NB4 (cell line): ENCODE data around the gene MCMBP.

Experiments used
- DNase-seq: peaks from one replicate; pipeline ENCODE4 v3.0.0; 2010; ENCODE audit warnings: low read depth
- H3K4me3 ChIP-seq: one replicate; pipeline ENCODE4 v1.5.1; 2011; ENCODE audit warnings: mild to moderate bottlenecking, low read depth, low read length, moderate library complexity
- CTCF ChIP-seq: IDR thresholded peaks from one replicate; pipeline ENCODE4 v1.5.1; 2012; ENCODE audit warnings: low read depth, low read length
- MAX ChIP-seq: IDR thresholded peaks from 2 replicates; pipeline ENCODE4 v1.6.1; 2011; ENCODE audit warnings: low read depth, low read length
- MYC ChIP-seq: IDR thresholded peaks from 2 replicates; pipeline ENCODE4 v1.6.1; 2011; ENCODE audit warnings: low read depth, low read length
- POLR2A ChIP-seq: IDR thresholded peaks from 2 replicates; pipeline ENCODE4 v1.6.1; 2011; ENCODE audit warnings: mild to moderate bottlenecking; ENCODE audit not compliant: insufficient read length; ENCODE audit errors: extremely low read depth

MCMBP gene

GRCh38 chr10:119812684-119813083 lies 60.0 kb downstream of the MCMBP start:
- TF ChIP-seq MYC (no peak), CTCF (no peak), POLR2A (no peak), MAX (no peak)
- no peak for DNase-seq

GRCh38 chr10:119811122-119811521 lies 61.5 kb downstream of the MCMBP start:
- H3K4me3 ChIP-seq, result no peak overlapping the region
- TF ChIP-seq POLR2A, result no peak
- TF ChIP-seq MAX, result no peak
- no peak for TF ChIP-seq CTCF
- TF ChIP-seq MYC, result no peak
- no peak for DNase-seq

More at GRCh38 chr10:119812684-119813083, 60.0 kb downstream of the MCMBP start:
- H3K4me3 ChIP-seq, result no peak overlapping the region

- no peak overlapping the region for H3K4me3 ChIP-seq
- peak; percentile 31 for DNase-seq
- no peak for TF ChIP-seq MYC
- TF ChIP-seq MAX, result no peak
- TF ChIP-seq CTCF, result no peak
- no peak for TF ChIP-seq POLR2A
Measured at GRCh38 chr10:119807960-119808697, 64.5 kb downstream of the MCMBP start.

- TF ChIP-seq MYC (no peak), MAX (no peak), CTCF (no peak), POLR2A (no peak)
- DNase-seq, result no peak
- no peak overlapping the region for H3K4me3 ChIP-seq
Measured at GRCh38 chr10:119806334-119807130, 66.1 kb downstream of the MCMBP start.

- no peak for TF ChIP-seq POLR2A
- TF ChIP-seq MYC, result no peak
- TF ChIP-seq CTCF, result no peak
- no peak for TF ChIP-seq MAX
- no peak overlapping the region for H3K4me3 ChIP-seq
- DNase-seq, result no peak
Measured at GRCh38 chr10:119805702-119806230, 66.9 kb downstream of the MCMBP start.
